IgD-negative memory B cell (primary cell): ENCODE data around the gene KCNH2. TPM values are rescaled to one million over a fixed set of nuclear protein-coding genes. Genes with fewer than 3 reads are reported as not detected.
"Not testable (repeated sequence)": the region's sequence is repeated elsewhere in the genome, so short reads cannot be mapped to it uniquely, and the experiment has no call there.

ENCODE experiments used
- H3K27ac Mint-ChIP-seq, 3 donors: one replicate each; pipeline ENCODE4 v1.8.0; 2020 to 2022; ENCODE audit warnings: mild to moderate bottlenecking in 3 of 3, mixed read lengths in 3 of 3, moderate library complexity in 1 of 3
- H3K27me3 Mint-ChIP-seq: one replicate; pipeline ENCODE4 v1.8.0; 2021; ENCODE audit warnings: mixed read lengths
- H3K36me3 Mint-ChIP-seq: one replicate; pipeline ENCODE4 v1.8.0; 2020; ENCODE audit warnings: mild to moderate bottlenecking, mixed read lengths
- H3K4me1 Mint-ChIP-seq, 3 donors: one replicate each; pipeline ENCODE4 v1.8.0; 2020 to 2022; ENCODE audit warnings: mixed read lengths in 3 of 3, mild to moderate bottlenecking in 1 of 3
- H3K4me3 Mint-ChIP-seq, 4 donors: one replicate each; pipeline ENCODE4 v1.8.0; 2020 to 2022; ENCODE audit warnings: mild to moderate bottlenecking in 4 of 4, mixed read lengths in 4 of 4, moderate library complexity in 3 of 4
- H3K9me3 Mint-ChIP-seq, 3 donors: one replicate each; pipeline ENCODE4 v1.8.0; 2020 to 2021; ENCODE audit warnings: mixed read lengths in 3 of 3, mild to moderate bottlenecking in 1 of 3
- polyA plus RNA-seq: library from polyadenylated mRNA; unstranded; fragments of 300-500 nt; fragmentation: Illumina TruSeq; gene quantifications from one replicate; pipeline ENCODE4 v1.2.3, GENCODE V29; 2021

Gene KCNH2
- polyA plus RNA-seq, 1 donor from 2014 or later, result 2.5 TPM

DNA sequence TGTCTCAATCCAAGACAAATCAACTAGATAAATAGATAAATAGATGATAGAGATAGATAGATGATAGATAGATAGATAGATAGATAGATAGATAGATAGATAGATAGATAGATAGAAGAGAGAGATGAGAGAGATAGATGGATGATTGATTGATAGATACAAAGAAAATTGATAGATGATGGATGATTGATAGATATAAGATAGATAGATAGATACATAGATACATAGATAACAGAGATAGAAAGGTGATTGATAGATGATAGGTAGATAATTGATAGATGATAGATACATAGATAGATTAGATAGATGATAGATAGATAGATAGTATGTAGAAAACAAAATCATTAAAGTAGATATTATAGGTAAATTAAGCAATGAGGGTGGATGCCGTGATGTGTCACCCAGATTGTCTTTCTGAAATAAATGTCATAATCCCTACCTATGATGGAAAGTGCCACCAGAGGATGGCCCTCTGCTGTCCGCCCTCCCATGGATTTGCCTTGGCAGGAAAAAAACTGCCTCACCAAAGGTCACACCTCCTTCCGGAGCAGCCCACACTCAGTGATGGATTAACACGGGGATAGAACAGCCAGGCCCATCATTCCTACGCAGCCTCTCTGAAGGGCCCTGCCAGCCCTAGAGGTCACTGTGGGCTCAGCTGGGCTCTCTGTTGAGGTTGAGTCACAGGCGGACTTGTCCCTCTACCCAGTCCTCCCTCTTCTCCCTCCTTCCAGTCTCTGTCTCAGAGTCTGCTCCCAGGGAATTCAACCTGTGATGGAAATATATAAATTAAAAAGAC, 50.8 kb downstream of the KCNH2 start:
- Mint-ChIP-seq H3K27me3 (peaks cover 15% of the 10 kb centered on the region), H3K36me3 (no peaks in the 10 kb centered on the region), H3K4me1 (peaks cover 0 to 4% (median 2%) of the 10 kb centered on the region in 3 donors), H3K9me3 (no peaks in the 10 kb centered on the region), H3K4me3 (no peak overlapping the region), H3K27ac (no peak overlapping the region)

- Mint-ChIP-seq H3K4me3 (no peak overlapping the region), H3K27me3 (peaks cover 10% of the 10 kb centered on the region), H3K27ac (no peak overlapping the region)
These were observed 52.1 kb downstream of the KCNH2 start for GRCh38 chr7:150926066-150926465.

GRCh38 chr7:150924369-150924781, 53.7 kb downstream of the KCNH2 start:
- H3K4me1 Mint-ChIP-seq, result peaks cover 0 to 4% (median 2%) of the 10 kb centered on the region in 3 donors
- H3K36me3 Mint-ChIP-seq, result peaks cover 2% of the 10 kb centered on the region
- H3K27me3 Mint-ChIP-seq, result peaks cover 5% of the 10 kb centered on the region
- no peaks in the 10 kb centered on the region for H3K9me3 Mint-ChIP-seq
- no peak overlapping the region for H3K27ac Mint-ChIP-seq
- H3K4me3 Mint-ChIP-seq, result peak overlapping the region in 1 of 4 donors; percentile 45

More at GRCh38 chr7:150926066-150926465, 52.1 kb downstream of the KCNH2 start:
- Mint-ChIP-seq H3K9me3 (no peaks in the 10 kb centered on the region), H3K4me1 (peaks cover 0 to 4% (median 2%) of the 10 kb centered on the region in 3 donors), H3K36me3 (no peaks in the 10 kb centered on the region)

- Mint-ChIP-seq H3K27ac (no peak overlapping the region), H3K36me3 (peaks cover 3% of the 10 kb centered on the region), H3K9me3 (no peaks in the 10 kb centered on the region), H3K4me3 (no peak overlapping the region), H3K4me1 (peaks cover 0 to 4% (median 2%) of the 10 kb centered on the region in 3 donors), H3K27me3 (peaks cover 8% of the 10 kb centered on the region)
These were observed 54.3 kb downstream of the KCNH2 start for GRCh38 chr7:150923802-150924201.

- H3K4me1 Mint-ChIP-seq, result peaks cover 0 to 4% (median 2%) of the 10 kb centered on the region in 3 donors
- peaks cover 8% of the 10 kb centered on the region for H3K27me3 Mint-ChIP-seq
- H3K9me3 Mint-ChIP-seq, result no peaks in the 10 kb centered on the region
- no peak overlapping the region for H3K4me3 Mint-ChIP-seq
- no peak overlapping the region for H3K27ac Mint-ChIP-seq
- H3K36me3 Mint-ChIP-seq, result peaks cover 3% of the 10 kb centered on the region
These were observed 54.9 kb downstream of the KCNH2 start for GRCh38 chr7:150923196-150923595.

DNA sequence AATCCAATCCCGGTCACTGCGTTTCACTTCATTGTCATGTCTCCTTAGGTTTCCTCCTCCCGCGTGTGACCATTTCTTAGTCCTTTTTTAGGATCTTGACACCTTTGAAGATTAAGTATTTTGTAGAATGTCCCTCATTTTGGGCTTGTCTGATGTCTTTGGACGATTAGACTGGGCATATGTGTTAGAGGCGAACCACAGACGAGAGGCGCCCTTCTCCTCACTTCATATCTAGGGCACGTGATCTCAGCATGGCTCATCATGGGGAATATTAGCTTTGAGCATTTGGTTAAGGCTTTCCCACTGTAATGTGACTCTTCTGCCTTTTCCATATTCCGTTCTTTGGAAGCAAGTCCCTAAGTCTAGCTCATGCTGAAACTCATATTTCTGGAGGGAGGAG, 59.0 kb downstream of the KCNH2 start:
- no peak overlapping the region for H3K27ac Mint-ChIP-seq
- H3K4me3 Mint-ChIP-seq, result no peak overlapping the region
- peaks cover 11% of the 10 kb centered on the region for H3K27me3 Mint-ChIP-seq
- H3K36me3 Mint-ChIP-seq, result peaks cover 3% of the 10 kb centered on the region
- peaks cover 0 to under 1% (median 0%) of the 10 kb centered on the region in 3 donors for H3K4me1 Mint-ChIP-seq
- no peaks in the 10 kb centered on the region for H3K9me3 Mint-ChIP-seq

- Mint-ChIP-seq H3K9me3 (no peaks in the 10 kb centered on the region), H3K27me3 (peaks cover 11% of the 10 kb centered on the region), H3K4me1 (no peaks in the 10 kb centered on the region), H3K27ac (peak overlapping the region in 1 of 3 donors; percentile 14), H3K36me3 (peaks cover 3% of the 10 kb centered on the region), H3K4me3 (no peak overlapping the region)
These were observed 59.7 kb downstream of the KCNH2 start for GRCh38 chr7:150918378-150918777.

GRCh38 chr7:150917969-150918368, 60.2 kb downstream of the KCNH2 start:
- Mint-ChIP-seq H3K4me3 (no peak overlapping the region), H3K27me3 (peaks cover 11% of the 10 kb centered on the region), H3K27ac (no peak overlapping the region), H3K4me1 (no peaks in the 10 kb centered on the region), H3K36me3 (peaks cover 3% of the 10 kb centered on the region), H3K9me3 (no peaks in the 10 kb centered on the region)

GRCh38 chr7:150916670-150917069, 61.5 kb downstream of the KCNH2 start:
- Mint-ChIP-seq H3K4me3 (no peak overlapping the region), H3K27ac (no peak overlapping the region), H3K36me3 (peaks cover 3% of the 10 kb centered on the region), H3K4me1 (no peaks in the 10 kb centered on the region), H3K27me3 (peaks cover 11% of the 10 kb centered on the region), H3K9me3 (no peaks in the 10 kb centered on the region)

GRCh38 chr7:150914966-150915365, 63.2 kb downstream of the KCNH2 start:
- Mint-ChIP-seq H3K36me3 (peaks cover 1% of the 10 kb centered on the region), H3K27ac (no peak overlapping the region), H3K4me3 (no peak overlapping the region), H3K4me1 (no peaks in the 10 kb centered on the region), H3K27me3 (peaks cover 15% of the 10 kb centered on the region), H3K9me3 (no peaks in the 10 kb centered on the region)

GRCh38 chr7:150914196-150914595, 63.9 kb downstream of the KCNH2 start:
- H3K4me1 Mint-ChIP-seq, result peaks cover 2 to 3% (median 2%) of the 10 kb centered on the region in 3 donors
- H3K36me3 Mint-ChIP-seq, result peaks cover 1% of the 10 kb centered on the region
- no peaks in the 10 kb centered on the region for H3K9me3 Mint-ChIP-seq
- no peak overlapping the region for H3K4me3 Mint-ChIP-seq
- H3K27ac Mint-ChIP-seq, result no peak overlapping the region
- peaks cover 14% of the 10 kb centered on the region for H3K27me3 Mint-ChIP-seq

- Mint-ChIP-seq H3K27me3 (peaks cover 18% of the 10 kb centered on the region), H3K4me1 (peaks cover 4 to 6% (median 5%) of the 10 kb centered on the region in 3 donors), H3K4me3 (no peak overlapping the region), H3K36me3 (no peaks in the 10 kb centered on the region), H3K27ac (no peak overlapping the region), H3K9me3 (no peaks in the 10 kb centered on the region)
These were observed 65.7 kb downstream of the KCNH2 start for GRCh38 chr7:150912427-150912826.

DNA sequence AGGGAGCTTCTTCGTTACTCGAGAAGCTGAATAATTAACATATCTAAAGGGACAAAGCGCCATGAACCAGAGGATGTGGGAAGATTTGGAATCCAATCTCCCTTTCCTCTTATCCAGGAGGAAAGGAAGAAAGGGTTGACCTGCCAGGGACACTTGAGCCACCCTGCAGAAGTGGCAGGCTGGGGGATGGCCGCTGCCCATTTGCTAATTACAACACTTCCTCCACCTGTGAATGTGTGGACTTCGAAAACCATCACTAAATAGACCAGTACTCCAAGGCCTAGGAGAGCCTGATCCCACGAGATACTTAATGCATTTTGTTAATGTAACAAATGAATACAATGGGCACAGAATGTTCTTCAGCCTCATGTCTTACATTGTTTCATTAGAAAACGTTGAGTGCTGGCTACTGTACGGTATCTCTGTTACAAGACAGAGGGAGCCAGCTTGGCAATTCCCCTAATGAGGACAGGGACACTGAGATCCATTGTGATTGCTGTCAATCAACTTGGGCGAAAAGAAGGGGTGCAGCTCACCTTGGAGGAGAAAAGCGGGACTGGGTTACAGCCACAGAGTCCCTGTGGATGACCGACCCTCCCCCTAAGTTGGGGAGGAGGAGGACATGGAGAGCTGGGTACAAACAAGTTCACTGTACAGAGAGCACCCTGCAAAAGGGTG, 66.4 kb downstream of the KCNH2 start:
- Mint-ChIP-seq H3K27me3 (peaks cover 19% of the 10 kb centered on the region), H3K9me3 (no peaks in the 10 kb centered on the region), H3K27ac (no peak overlapping the region), H3K36me3 (no peaks in the 10 kb centered on the region), H3K4me3 (no peak overlapping the region), H3K4me1 (peaks cover 4 to 6% (median 5%) of the 10 kb centered on the region in 3 donors)

- H3K4me3 Mint-ChIP-seq, result no peak overlapping the region
- H3K4me1 Mint-ChIP-seq, result peaks cover 4 to 6% (median 5%) of the 10 kb centered on the region in 3 donors
- peaks cover 23% of the 10 kb centered on the region for H3K27me3 Mint-ChIP-seq
- no peak overlapping the region for H3K27ac Mint-ChIP-seq
- H3K36me3 Mint-ChIP-seq, result no peaks in the 10 kb centered on the region
- H3K9me3 Mint-ChIP-seq, result no peaks in the 10 kb centered on the region
These were observed 67.1 kb downstream of the KCNH2 start for GRCh38 chr7:150910996-150911422.

- H3K4me3 Mint-ChIP-seq, H3K4me1 Mint-ChIP-seq, H3K27ac Mint-ChIP-seq, H3K36me3 Mint-ChIP-seq, H3K9me3 Mint-ChIP-seq: not testable (repeated sequence)
- H3K27me3 Mint-ChIP-seq, result peaks cover 26% of the 10 kb centered on the region
These were observed 67.7 kb downstream of the KCNH2 start for GRCh38 chr7:150910305-150910995.
